ENCODE data around the gene EIF4G1.

DNA sequence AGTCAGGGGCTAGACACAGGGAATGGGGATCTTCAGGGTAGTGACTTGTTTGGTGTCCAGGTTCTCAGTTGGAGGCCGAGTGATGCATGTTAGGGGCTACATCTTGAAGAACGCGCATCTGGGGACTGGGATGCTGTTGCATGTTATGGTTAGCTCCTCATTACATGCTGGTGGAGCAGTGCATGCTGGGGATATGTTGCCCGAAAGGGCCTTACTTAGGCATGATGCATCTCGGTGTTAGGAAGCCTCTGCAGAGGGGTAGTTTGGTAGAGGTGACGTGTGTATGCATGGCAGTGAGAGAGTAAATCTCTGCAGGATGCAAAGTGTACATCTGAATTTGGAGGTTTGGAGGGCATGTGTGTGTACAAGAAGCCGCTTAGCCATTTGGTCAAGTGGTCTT is 2.4 kb downstream of the EIF4G1 start:
- TF ChIP-seq, protein P1, sequence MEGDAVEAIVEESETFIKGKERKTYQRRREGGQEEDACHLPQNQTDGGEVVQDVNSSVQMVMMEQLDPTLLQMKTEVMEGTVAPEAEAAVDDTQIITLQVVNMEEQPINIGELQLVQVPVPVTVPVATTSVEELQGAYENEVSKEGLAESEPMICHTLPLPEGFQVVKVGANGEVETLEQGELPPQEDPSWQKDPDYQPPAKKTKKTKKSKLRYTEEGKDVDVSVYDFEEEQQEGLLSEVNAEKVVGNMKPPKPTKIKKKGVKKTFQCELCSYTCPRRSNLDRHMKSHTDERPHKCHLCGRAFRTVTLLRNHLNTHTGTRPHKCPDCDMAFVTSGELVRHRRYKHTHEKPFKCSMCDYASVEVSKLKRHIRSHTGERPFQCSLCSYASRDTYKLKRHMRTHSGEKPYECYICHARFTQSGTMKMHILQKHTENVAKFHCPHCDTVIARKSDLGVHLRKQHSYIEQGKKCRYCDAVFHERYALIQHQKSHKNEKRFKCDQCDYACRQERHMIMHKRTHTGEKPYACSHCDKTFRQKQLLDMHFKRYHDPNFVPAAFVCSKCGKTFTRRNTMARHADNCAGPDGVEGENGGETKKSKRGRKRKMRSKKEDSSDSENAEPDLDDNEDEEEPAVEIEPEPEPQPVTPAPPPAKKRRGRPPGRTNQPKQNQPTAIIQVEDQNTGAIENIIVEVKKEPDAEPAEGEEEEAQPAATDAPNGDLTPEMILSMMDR (IDR thresholded peaks at IDR 0.05; ENCODE audit: low read depth, low read length): no peak
- TF ChIP-seq POLR2A (IDR thresholded peaks at IDR 0.05; ENCODE audit: extremely low read depth, insufficient read length) (no peak), MYC (IDR thresholded peaks at IDR 0.05; ENCODE audit: low read depth, low read length) (no peak)
- TF ChIP-seq, protein P2, sequence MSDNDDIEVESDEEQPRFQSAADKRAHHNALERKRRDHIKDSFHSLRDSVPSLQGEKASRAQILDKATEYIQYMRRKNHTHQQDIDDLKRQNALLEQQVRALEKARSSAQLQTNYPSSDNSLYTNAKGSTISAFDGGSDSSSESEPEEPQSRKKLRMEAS (IDR thresholded peaks at IDR 0.05; ENCODE audit: low read depth, low read length): no peak
